ENCODE results near the gene CDYL. TPM values are rescaled to one million over a fixed set of nuclear protein-coding genes. Genes with fewer than 3 reads are reported as not detected.

Gene CDYL
- total RNA-seq, 4 donors from 2014 or later = 32.1 to 61.4 (median 39.0) TPM

DNA sequence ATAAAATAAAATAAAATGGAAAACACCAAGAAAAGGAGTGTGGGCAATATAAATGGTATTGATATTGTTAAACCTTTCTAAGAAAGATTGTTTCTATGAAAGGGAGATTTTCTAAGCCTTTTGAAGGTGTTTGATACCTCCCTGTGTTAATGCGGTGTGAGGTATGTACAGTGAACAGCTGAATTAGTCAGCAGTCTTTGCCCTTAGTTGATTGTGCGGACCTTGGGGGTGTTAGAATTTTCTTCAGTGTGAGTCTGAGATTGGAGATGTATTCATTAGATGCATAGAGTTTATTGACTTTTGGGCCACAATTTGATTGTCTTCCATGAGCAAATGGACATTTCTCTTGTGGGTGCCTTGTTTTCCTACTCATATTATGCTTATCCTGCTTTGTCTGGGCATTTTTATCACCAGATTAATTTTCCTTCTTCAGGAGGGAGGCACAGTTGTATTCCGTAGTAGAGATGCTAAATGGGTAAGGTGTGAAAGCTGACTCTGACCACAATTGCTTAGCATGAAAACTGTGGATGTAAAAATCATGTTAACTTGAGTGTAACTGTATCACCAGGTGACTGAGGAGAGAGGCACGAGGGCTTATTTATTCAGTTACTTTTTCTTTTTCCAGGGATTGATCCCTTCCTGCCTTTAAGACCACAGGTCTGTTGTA, 42.2 kb downstream of the CDYL start:
- intact Hi-C loops (cut with DNase I; ENCODE audit: low total_unique reads) = no loop called here
- WGBS, 2 donors = 97% methylated on average over 4 of the region's 4 CpGs
- H3K4me3 ChIP-seq (ENCODE audit: low read depth, poor library complexity, severe bottlenecking) = no peak overlapping the region
- DNase-seq (ENCODE audit: low spot score in 2 of 2) = no peak
- TF ChIP-seq POLR2A (IDR thresholded peaks at IDR 0.05) = no peak
- TF ChIP-seq, protein P1, sequence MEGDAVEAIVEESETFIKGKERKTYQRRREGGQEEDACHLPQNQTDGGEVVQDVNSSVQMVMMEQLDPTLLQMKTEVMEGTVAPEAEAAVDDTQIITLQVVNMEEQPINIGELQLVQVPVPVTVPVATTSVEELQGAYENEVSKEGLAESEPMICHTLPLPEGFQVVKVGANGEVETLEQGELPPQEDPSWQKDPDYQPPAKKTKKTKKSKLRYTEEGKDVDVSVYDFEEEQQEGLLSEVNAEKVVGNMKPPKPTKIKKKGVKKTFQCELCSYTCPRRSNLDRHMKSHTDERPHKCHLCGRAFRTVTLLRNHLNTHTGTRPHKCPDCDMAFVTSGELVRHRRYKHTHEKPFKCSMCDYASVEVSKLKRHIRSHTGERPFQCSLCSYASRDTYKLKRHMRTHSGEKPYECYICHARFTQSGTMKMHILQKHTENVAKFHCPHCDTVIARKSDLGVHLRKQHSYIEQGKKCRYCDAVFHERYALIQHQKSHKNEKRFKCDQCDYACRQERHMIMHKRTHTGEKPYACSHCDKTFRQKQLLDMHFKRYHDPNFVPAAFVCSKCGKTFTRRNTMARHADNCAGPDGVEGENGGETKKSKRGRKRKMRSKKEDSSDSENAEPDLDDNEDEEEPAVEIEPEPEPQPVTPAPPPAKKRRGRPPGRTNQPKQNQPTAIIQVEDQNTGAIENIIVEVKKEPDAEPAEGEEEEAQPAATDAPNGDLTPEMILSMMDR (IDR thresholded peaks at IDR 0.05) = no peak

DNA sequence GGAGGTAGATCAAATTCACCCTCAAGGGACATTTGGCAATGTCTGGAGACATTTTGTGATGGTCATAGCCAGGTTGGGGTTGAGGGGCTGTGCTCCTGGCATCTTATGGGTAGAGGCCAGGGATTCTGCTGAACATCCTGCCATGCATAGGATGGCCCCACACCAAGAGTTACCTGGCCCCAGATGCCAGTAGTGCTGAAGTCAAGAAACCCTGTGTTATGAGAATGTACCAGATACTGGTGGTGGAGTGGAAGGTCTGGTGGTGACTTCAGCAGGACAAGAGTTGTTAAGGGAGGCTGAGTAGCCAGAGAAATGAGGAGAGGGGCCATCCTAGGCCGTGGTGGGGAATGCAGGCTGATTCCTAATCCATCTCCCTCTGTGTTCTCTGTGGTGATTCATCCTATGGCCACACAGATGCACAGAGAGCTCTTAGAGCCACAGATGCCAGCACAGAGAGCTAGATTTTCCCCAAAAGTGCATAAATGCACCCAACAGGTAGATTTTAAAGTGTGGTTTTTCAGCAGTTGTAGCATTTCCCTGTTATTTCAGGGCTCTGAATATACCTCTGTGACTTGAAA, 43.6 kb downstream of the CDYL start:
- TF ChIP-seq POLR2A (IDR thresholded peaks at IDR 0.05) = no peak
- TF ChIP-seq, protein P1 (IDR thresholded peaks at IDR 0.05) = no peak
- DNase-seq (ENCODE audit: low spot score in 2 of 2) = no peak
- intact Hi-C loops (cut with DNase I; ENCODE audit: low total_unique reads) = no loop called here
- no peak overlapping the region for H3K4me3 ChIP-seq (ENCODE audit: low read depth, poor library complexity, severe bottlenecking)
- 78 to 81% methylated on average over 1 of the region's 1 CpG for WGBS, 2 donors

DNA sequence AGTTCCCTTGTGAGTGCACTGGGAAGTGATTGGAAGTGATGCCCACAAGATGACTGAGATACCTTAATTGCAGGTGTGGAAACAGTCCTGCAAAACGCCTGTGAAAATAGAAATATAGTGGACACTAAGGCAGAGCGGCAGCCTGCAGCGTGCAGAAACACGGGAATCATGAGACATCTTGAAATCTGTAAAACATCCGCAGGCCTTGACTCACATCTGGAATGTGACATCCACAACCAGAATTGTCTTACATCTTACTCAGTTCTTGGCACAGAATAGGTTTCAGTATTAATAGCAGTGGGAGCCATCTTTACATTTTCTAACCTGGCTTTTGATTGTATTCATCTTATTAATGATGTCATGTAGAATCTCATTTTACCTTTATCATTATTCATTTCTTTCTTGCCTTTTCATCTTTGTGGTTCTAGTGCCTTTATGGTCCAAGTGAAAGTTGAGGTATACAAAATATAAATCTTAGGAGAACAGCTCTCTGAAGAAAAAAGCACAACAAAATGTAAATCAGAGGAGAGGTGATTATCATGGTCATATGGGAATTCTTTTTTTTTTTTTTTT, 44.6 kb downstream of the CDYL start:
- no peak overlapping the region for H3K4me3 ChIP-seq (ENCODE audit: low read depth, poor library complexity, severe bottlenecking)
- no peak for DNase-seq (ENCODE audit: low spot score in 2 of 2)
- intact Hi-C loops (cut with DNase I; ENCODE audit: low total_unique reads) = no loop called here
- TF ChIP-seq POLR2A (IDR thresholded peaks at IDR 0.05) = no peak
- TF ChIP-seq, protein P1 (IDR thresholded peaks at IDR 0.05) = no peak
- 53 to 58% methylated on average over 5 of the region's 5 CpGs for WGBS, 2 donors

DNA sequence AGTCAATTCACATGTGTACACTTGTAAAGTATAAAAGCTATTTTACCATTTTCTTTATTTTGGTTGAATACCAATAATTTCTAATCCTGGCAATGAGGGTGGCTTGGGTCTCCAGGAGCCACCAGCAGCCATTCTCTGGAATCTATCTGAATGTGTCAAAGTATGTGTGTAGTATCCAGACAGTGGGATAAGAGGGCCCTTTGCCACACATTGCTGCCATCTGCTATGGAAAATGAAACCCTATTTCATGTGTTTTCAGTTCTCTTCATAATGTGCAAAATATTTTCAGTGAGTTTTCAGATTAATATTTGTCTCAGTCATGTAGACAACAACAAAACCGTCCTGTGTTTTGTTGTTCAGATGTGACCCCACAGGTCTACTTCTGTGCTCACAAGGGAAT, 46.3 kb downstream of the CDYL start:
- intact Hi-C loops (cut with DNase I; ENCODE audit: low total_unique reads) = no loop called here
- WGBS, 2 donors = 66 to 76% methylated on average over 1 of the region's 1 CpG
- H3K4me3 ChIP-seq (ENCODE audit: low read depth, poor library complexity, severe bottlenecking) = no peak overlapping the region
- no peak for DNase-seq (ENCODE audit: low spot score in 2 of 2)
- TF ChIP-seq POLR2A (IDR thresholded peaks at IDR 0.05) = no peak
- TF ChIP-seq, protein P1 (IDR thresholded peaks at IDR 0.05) = no peak

DNA sequence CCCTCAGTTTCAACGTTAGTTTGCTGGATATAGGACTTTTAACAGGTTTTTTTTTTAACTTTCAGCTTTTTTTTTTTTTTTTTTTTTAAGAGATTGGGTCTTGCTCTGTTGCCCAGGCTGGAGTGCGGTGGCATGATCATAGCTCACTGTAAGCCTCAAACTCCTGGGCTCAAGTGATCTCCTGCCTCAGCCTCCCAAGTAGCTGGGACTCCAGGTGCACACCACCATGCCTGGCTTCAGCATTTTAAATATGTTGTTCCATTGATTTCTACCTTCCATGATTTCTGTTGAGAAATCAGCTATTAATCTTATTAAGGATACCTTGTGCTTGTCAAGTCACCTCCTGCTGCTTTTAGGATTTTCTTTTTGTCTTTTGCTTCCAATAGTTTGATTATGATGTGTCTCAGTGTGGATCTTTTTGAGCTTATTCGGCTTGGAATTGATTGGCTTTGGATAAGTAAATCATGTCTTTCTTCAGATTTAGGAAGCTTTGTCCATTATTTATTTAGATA, 52.0 kb downstream of the CDYL start:
- TF ChIP-seq, protein P1 (IDR thresholded peaks at IDR 0.05) = no peak
- TF ChIP-seq POLR2A (IDR thresholded peaks at IDR 0.05) = no peak
- DNase-seq (ENCODE audit: low spot score in 2 of 2) = no peak
- 97 to 98% methylated on average over 3 of the region's 3 CpGs for WGBS, 2 donors
- intact Hi-C loops (cut with DNase I; ENCODE audit: low total_unique reads) = no loop called here
- no peak overlapping the region for H3K4me3 ChIP-seq (ENCODE audit: low read depth, poor library complexity, severe bottlenecking)

All from lower leg skin (tissue), 4 donors.